ENCODE results near the gene NXPH3.

DNA sequence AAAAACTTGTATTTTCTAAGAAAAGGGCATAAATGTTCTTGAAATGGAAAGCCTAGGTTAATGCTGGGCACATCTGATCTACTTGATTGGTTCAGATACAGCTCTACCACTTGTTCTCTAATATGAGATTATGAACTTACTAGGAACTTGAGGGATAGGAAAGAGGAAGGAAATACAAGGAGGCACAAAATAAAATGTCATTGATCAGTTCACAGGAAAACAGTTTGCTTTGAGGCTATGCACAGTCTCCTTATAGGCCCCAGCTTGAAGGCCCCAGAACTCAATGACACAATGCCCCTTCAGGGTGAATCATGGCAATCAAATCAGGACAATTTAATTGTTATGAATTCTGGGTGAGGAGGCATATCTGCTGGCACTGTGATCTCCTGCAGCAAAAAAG lies 27.1 kb downstream of the NXPH3 start:
- no peak for TF ChIP-seq MEIS1 (CRISPR knock-in tag; IDR thresholded peaks at IDR 0.05; ENCODE audit: borderline replicate concordance)
- TF ChIP-seq ZNF30 (CRISPR knock-in tag; IDR thresholded peaks at IDR 0.05): no peak
- TF ChIP-seq, protein P1, sequence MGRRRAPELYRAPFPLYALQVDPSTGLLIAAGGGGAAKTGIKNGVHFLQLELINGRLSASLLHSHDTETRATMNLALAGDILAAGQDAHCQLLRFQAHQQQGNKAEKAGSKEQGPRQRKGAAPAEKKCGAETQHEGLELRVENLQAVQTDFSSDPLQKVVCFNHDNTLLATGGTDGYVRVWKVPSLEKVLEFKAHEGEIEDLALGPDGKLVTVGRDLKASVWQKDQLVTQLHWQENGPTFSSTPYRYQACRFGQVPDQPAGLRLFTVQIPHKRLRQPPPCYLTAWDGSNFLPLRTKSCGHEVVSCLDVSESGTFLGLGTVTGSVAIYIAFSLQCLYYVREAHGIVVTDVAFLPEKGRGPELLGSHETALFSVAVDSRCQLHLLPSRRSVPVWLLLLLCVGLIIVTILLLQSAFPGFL (CRISPR knock-in tag; IDR thresholded peaks at IDR 0.05): no peak
- no peak for TF ChIP-seq IRX3 (CRISPR knock-in tag; IDR thresholded peaks at IDR 0.05; ENCODE audit: borderline replicate concordance, low read depth)

All from HepG2 (cell line).